Measurements from ENCODE around the gene PIP4P1. TPM values are rescaled to one million over a fixed set of nuclear protein-coding genes. Genes with fewer than 3 reads are reported as not detected.
A peak's percentile ranks its signal among the peaks of the same experiment; 100 is the strongest.

The PIP4P1 gene
- total RNA-seq, 2 experiments from 2014 or later: 21.0 to 27.3 TPM

- no peak overlapping the region for H3K4me3 Mint-ChIP-seq
- ATAC-seq: no peak
- H3K27me3 Mint-ChIP-seq: no peaks in the 10 kb centered on the region
- H3K27ac Mint-ChIP-seq: no peak overlapping the region
- peaks cover 1% of the 10 kb centered on the region for H3K9me3 Mint-ChIP-seq
- H3K36me3 Mint-ChIP-seq (ENCODE audit: low read depth): peaks cover 16% of the 10 kb centered on the region
- DNase-seq: no peak
- intact Hi-C loops (cut with micrococcal nuclease): no loop called here
- CTCF ChIA-PET: interaction anchor here (1.0 to 1.2 kb wide), 2 partner anchors 19 to 66 kb away, joined by 3 read pairs; no protein-coding TSS in a partner anchor
- TF ChIP-seq CTCF (IDR thresholded peaks at IDR 0.05): no peak
- peaks cover 38% of the 10 kb centered on the region for H3K4me1 Mint-ChIP-seq (ENCODE audit: low read depth)
- POLR2A ChIA-PET: interaction anchor here (0.7 to 1.4 kb wide), 4 partner anchors 9 to 60 kb away, joined by 3 to 8 read pairs (median 3); partner anchors contain the start of genes PIP4P1 and PNP
Observed at GRCh38 chr14:20482382-20482781, 21.1 kb upstream of the PIP4P1 start.

GRCh38 chr14:20478894-20479293 is 17.7 kb upstream of the PIP4P1 start:
- Mint-ChIP-seq H3K27me3 (no peaks in the 10 kb centered on the region), H3K36me3 (ENCODE audit: low read depth) (peaks cover 51% of the 10 kb centered on the region), H3K4me3 (no peak overlapping the region), H3K27ac (no peak overlapping the region), H3K9me3 (peaks cover 1% of the 10 kb centered on the region), H3K4me1 (ENCODE audit: low read depth) (peaks cover 59% of the 10 kb centered on the region)
- intact Hi-C loops (cut with micrococcal nuclease): no loop called here
- CTCF ChIA-PET: interaction anchor here (1.7 kb wide), 1 partner anchor 64 kb away, joined by 4 read pairs; no protein-coding TSS in a partner anchor
- POLR2A ChIA-PET: interaction anchor here (1.0 to 5.4 kb wide), 7 partner anchors 9 to 136 kb away, joined by 3 to 46 read pairs (median 5); partner anchors contain the start of genes PARP2, PIP4P1 and PNP
- TF ChIP-seq CTCF (IDR thresholded peaks at IDR 0.05): no peak
- DNase-seq (no peak), ATAC-seq (no peak)

- Mint-ChIP-seq H3K27me3 (no peaks in the 10 kb centered on the region), H3K27ac (peak overlapping the region; percentile 94), H3K36me3 (ENCODE audit: low read depth) (peaks cover 58% of the 10 kb centered on the region), H3K9me3 (peaks cover 1% of the 10 kb centered on the region), H3K4me1 (ENCODE audit: low read depth) (peaks cover 60% of the 10 kb centered on the region), H3K4me3 (peak overlapping the region; percentile 2)
- intact Hi-C loops (cut with micrococcal nuclease): no loop called here
- ChIA-PET POLR2A (interaction anchor here (0.7 to 5.4 kb wide), 9 partner anchors 7 to 134 kb away, joined by 3 to 46 read pairs (median 5); partner anchors contain the start of genes PARP2, PIP4P1 and PNP), CTCF (interaction anchor here (1.1 kb wide), 1 partner anchor 62 kb away, joined by 6 read pairs; no protein-coding TSS in a partner anchor)
- TF ChIP-seq CTCF (IDR thresholded peaks at IDR 0.05): no peak
- DNase-seq (peak; percentile 34), ATAC-seq (peak; percentile 65)
Observed at GRCh38 chr14:20477211-20477876, 16.1 kb upstream of the PIP4P1 start.

- POLR2A ChIA-PET: interaction anchor here (0.8 to 5.4 kb wide), 5 partner anchors 9 to 20 kb away, joined by 3 to 32 read pairs (median 4); no protein-coding TSS in a partner anchor
- CTCF ChIA-PET: interaction anchor here (0.6 to 1.1 kb wide), 2 partner anchors 61 to 237 kb away, joined by 3 to 6 read pairs; no protein-coding TSS in a partner anchor
- peaks cover 64% of the 10 kb centered on the region for H3K36me3 Mint-ChIP-seq (ENCODE audit: low read depth)
- peaks cover 62% of the 10 kb centered on the region for H3K4me1 Mint-ChIP-seq (ENCODE audit: low read depth)
- peaks cover 1% of the 10 kb centered on the region for H3K9me3 Mint-ChIP-seq
- DNase-seq (no peak), ATAC-seq (no peak)
- no peak for TF ChIP-seq CTCF (IDR thresholded peaks at IDR 0.05)
- H3K27ac Mint-ChIP-seq: peak overlapping the region; percentile 94
- no peaks in the 10 kb centered on the region for H3K27me3 Mint-ChIP-seq
- H3K4me3 Mint-ChIP-seq: no peak overlapping the region
- intact Hi-C loops (cut with micrococcal nuclease): no loop called here
Observed at GRCh38 chr14:20476776-20477175, 15.5 kb upstream of the PIP4P1 start.

Data from activated CD8-positive, alpha-beta T cell treated with anti-CD3 and anti-CD28 coated beads for 36 hours (primary cell).